ENCODE data around the gene LY6G5B. TPM values are rescaled to one million over a fixed set of nuclear protein-coding genes. Genes with fewer than 3 reads are reported as not detected.

The LY6G5B gene
- total RNA-seq, 2 donors from 2014 or later = 4.4 to 9.0 TPM

GRCh38 chr6:31641370-31641769 is 28.4 kb upstream of the LY6G5B start:
- Histone ChIP-seq H3K27me3 (no peaks in the 10 kb centered on the region), H3K4me1 (no peaks in the 10 kb centered on the region), H3K36me3 (peaks cover 33% of the 10 kb centered on the region), H3K9ac (ENCODE audit: low read depth in 2 of 2, low read length in 2 of 2) (no peak overlapping the region), H3K27ac (no peak overlapping the region), H3K4me3 (no peak overlapping the region), H3K9me3 (no peaks in the 10 kb centered on the region)
- DNase-seq = no peak
- TF ChIP-seq CTCF (IDR thresholded peaks at IDR 0.05) = no peak
- intact Hi-C loops (cut with DNase I) = no loop called here

GRCh38 chr6:31642798-31643570 is 26.8 kb upstream of the LY6G5B start:
- no peak for TF ChIP-seq CTCF (IDR thresholded peaks at IDR 0.05)
- Histone ChIP-seq H3K9ac (ENCODE audit: low read depth in 2 of 2, low read length in 2 of 2) (no peak overlapping the region), H3K4me1 (no peaks in the 10 kb centered on the region), H3K4me3 (no peak overlapping the region), H3K9me3 (no peaks in the 10 kb centered on the region), H3K27ac (no peak overlapping the region), H3K27me3 (no peaks in the 10 kb centered on the region), H3K36me3 (peaks cover 33% of the 10 kb centered on the region)
- intact Hi-C loops (cut with DNase I) = no loop called here
- no peak for DNase-seq

- DNase-seq = no peak
- H3K27ac ChIP-seq = no peak overlapping the region
- H3K36me3 ChIP-seq = peaks cover 43% of the 10 kb centered on the region
- no peak for TF ChIP-seq CTCF (IDR thresholded peaks at IDR 0.05)
- H3K9ac ChIP-seq (ENCODE audit: low read depth in 2 of 2, low read length in 2 of 2) = no peak overlapping the region
- no peak overlapping the region for H3K4me3 ChIP-seq
- no peaks in the 10 kb centered on the region for H3K9me3 ChIP-seq
- intact Hi-C loops (cut with DNase I) = no loop called here
- H3K27me3 ChIP-seq = no peaks in the 10 kb centered on the region
- no peaks in the 10 kb centered on the region for H3K4me1 ChIP-seq
Measured at GRCh38 chr6:31643818-31644454, 25.8 kb upstream of the LY6G5B start.

- intact Hi-C loops (cut with DNase I) = no loop called here
- DNase-seq = no peak
- TF ChIP-seq CTCF (IDR thresholded peaks at IDR 0.05) = no peak
- Histone ChIP-seq H3K4me1 (no peaks in the 10 kb centered on the region), H3K36me3 (peaks cover 48% of the 10 kb centered on the region), H3K27ac (no peak overlapping the region), H3K4me3 (no peak overlapping the region), H3K27me3 (no peaks in the 10 kb centered on the region), H3K9me3 (no peaks in the 10 kb centered on the region), H3K9ac (ENCODE audit: low read depth in 2 of 2, low read length in 2 of 2) (no peak overlapping the region)
Measured at GRCh38 chr6:31645325-31645724, 24.5 kb upstream of the LY6G5B start.

GRCh38 chr6:31651602-31652191 is 18.1 kb upstream of the LY6G5B start:
- peak overlapping the region; percentile 96 for H3K27ac ChIP-seq
- intact Hi-C loops (cut with DNase I) = no loop called here
- H3K4me1 ChIP-seq = peaks cover 18% of the 10 kb centered on the region
- peaks cover 22% of the 10 kb centered on the region for H3K36me3 ChIP-seq
- H3K27me3 ChIP-seq = no peaks in the 10 kb centered on the region
- H3K9me3 ChIP-seq = no peaks in the 10 kb centered on the region
- H3K9ac ChIP-seq (ENCODE audit: low read depth in 2 of 2, low read length in 2 of 2) = peak overlapping the region; percentile 82 to 98
- TF ChIP-seq CTCF (IDR thresholded peaks at IDR 0.05) = no peak
- H3K4me3 ChIP-seq = peak overlapping the region; percentile 59
- peak; percentile 78 for DNase-seq
